ENCODE results near the gene DTNB.

The DTNB gene

DNA sequence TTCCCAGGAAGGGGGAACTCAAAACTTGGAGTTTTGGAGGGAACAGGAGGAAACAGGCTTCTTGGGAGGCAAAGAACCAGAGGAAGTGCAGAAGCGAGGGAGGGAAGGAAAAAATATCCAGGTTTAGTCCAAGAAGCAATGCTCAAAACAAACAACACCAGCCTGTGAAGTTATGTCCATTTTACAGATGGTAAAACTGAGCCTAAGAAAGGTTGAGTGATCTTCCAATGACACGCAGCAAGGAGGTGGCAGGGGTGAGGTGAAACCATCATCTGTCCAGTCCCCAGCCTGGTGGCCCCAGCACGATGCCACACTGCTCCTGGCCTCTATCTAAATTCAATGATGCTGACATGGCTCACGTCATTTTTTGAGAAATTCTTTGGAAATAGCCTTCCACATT, 342.4 kb downstream of the DTNB start:
- H3K27ac ChIP-seq (ENCODE audit: low read depth, low read length) = no peak overlapping the region
- H3K4me2 ChIP-seq (ENCODE audit: low read depth, low read length, poor library complexity, severe bottlenecking) = no peak overlapping the region
- no peaks in the 10 kb centered on the region; the same call in 1 of the 2 replicates for H3K36me3 ChIP-seq (ENCODE audit: low read length)
- no peak for TF ChIP-seq EZH2phosphoT487 (conservative IDR thresholded peaks at IDR 0.05; ENCODE audit: low read length)
- TF ChIP-seq, protein P1, sequence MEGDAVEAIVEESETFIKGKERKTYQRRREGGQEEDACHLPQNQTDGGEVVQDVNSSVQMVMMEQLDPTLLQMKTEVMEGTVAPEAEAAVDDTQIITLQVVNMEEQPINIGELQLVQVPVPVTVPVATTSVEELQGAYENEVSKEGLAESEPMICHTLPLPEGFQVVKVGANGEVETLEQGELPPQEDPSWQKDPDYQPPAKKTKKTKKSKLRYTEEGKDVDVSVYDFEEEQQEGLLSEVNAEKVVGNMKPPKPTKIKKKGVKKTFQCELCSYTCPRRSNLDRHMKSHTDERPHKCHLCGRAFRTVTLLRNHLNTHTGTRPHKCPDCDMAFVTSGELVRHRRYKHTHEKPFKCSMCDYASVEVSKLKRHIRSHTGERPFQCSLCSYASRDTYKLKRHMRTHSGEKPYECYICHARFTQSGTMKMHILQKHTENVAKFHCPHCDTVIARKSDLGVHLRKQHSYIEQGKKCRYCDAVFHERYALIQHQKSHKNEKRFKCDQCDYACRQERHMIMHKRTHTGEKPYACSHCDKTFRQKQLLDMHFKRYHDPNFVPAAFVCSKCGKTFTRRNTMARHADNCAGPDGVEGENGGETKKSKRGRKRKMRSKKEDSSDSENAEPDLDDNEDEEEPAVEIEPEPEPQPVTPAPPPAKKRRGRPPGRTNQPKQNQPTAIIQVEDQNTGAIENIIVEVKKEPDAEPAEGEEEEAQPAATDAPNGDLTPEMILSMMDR (IDR thresholded peaks at IDR 0.05; ENCODE audit: insufficient read depth, low read length, poor library complexity, severe bottlenecking) = no peak
- H4K20me1 ChIP-seq (ENCODE audit: low read depth, low read length) = no peaks in the 10 kb centered on the region
- no peak overlapping the region for H3K9ac ChIP-seq (ENCODE audit: low read length)
- no peak overlapping the region for H3K4me3 ChIP-seq (ENCODE audit: insufficient read depth, low read length, poor library complexity, severe bottlenecking)
- H3K9me3 ChIP-seq (ENCODE audit: insufficient read depth, low read length) = peaks cover 8% of the 10 kb centered on the region; the same call in 1 of the 2 replicates
- no peaks in the 10 kb centered on the region for H3F3A ChIP-seq (ENCODE audit: insufficient read depth)
- no peak overlapping the region for H2AFZ ChIP-seq (ENCODE audit: low read depth, low read length, severe bottlenecking)
- H3K79me2 ChIP-seq (ENCODE audit: insufficient read depth, low read length) = no peaks in the 10 kb centered on the region
- H3K9me2 ChIP-seq (replicated peaks; ENCODE audit: insufficient read depth, low read length) = no peaks in the 10 kb centered on the region
- no peaks in the 10 kb centered on the region for H3K27me3 ChIP-seq (ENCODE audit: low read length)

DNA sequence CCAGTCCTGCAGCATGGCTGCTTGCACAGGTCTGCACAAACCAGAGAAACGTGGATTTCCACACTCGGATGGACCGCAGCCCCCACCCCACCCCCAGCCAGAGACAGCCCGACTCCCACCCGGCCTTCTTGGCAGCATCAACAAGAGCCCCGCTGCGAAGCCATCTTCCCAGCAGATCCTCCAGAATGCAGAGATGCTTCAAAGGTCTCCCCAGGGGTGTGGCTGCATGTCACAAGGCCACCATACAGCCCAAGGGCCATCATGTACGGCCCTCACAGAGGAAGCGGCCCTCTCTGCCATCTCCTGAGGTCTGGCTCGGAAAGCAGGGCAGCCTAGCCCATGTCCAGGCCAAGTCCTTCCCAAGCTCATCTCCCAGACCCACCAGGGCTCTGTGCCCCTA, 343.1 kb downstream of the DTNB start:
- no peaks in the 10 kb centered on the region for H3K27me3 ChIP-seq (ENCODE audit: low read length)
- H3K79me2 ChIP-seq (ENCODE audit: insufficient read depth, low read length) = no peaks in the 10 kb centered on the region
- no peak overlapping the region for H3K4me2 ChIP-seq (ENCODE audit: low read depth, low read length, poor library complexity, severe bottlenecking)
- H2AFZ ChIP-seq (ENCODE audit: low read depth, low read length, severe bottlenecking) = no peak overlapping the region
- H3F3A ChIP-seq (ENCODE audit: insufficient read depth) = no peaks in the 10 kb centered on the region
- no peak overlapping the region for H3K27ac ChIP-seq (ENCODE audit: low read depth, low read length)
- H3K9ac ChIP-seq (ENCODE audit: low read length) = no peak overlapping the region
- H4K20me1 ChIP-seq (ENCODE audit: low read depth, low read length) = no peaks in the 10 kb centered on the region
- H3K36me3 ChIP-seq (ENCODE audit: low read length) = no peaks in the 10 kb centered on the region; the same call in 1 of the 2 replicates
- no peak overlapping the region for H3K4me3 ChIP-seq (ENCODE audit: insufficient read depth, low read length, poor library complexity, severe bottlenecking)
- H3K9me2 ChIP-seq (replicated peaks; ENCODE audit: insufficient read depth, low read length) = no peaks in the 10 kb centered on the region
- H3K9me3 ChIP-seq (ENCODE audit: insufficient read depth, low read length) = peaks cover 8% of the 10 kb centered on the region; the same call in 1 of the 2 replicates
- TF ChIP-seq EZH2phosphoT487 (conservative IDR thresholded peaks at IDR 0.05; ENCODE audit: low read length) = no peak
- TF ChIP-seq, protein P1 (IDR thresholded peaks at IDR 0.05; ENCODE audit: insufficient read depth, low read length, poor library complexity, severe bottlenecking) = no peak

DNA sequence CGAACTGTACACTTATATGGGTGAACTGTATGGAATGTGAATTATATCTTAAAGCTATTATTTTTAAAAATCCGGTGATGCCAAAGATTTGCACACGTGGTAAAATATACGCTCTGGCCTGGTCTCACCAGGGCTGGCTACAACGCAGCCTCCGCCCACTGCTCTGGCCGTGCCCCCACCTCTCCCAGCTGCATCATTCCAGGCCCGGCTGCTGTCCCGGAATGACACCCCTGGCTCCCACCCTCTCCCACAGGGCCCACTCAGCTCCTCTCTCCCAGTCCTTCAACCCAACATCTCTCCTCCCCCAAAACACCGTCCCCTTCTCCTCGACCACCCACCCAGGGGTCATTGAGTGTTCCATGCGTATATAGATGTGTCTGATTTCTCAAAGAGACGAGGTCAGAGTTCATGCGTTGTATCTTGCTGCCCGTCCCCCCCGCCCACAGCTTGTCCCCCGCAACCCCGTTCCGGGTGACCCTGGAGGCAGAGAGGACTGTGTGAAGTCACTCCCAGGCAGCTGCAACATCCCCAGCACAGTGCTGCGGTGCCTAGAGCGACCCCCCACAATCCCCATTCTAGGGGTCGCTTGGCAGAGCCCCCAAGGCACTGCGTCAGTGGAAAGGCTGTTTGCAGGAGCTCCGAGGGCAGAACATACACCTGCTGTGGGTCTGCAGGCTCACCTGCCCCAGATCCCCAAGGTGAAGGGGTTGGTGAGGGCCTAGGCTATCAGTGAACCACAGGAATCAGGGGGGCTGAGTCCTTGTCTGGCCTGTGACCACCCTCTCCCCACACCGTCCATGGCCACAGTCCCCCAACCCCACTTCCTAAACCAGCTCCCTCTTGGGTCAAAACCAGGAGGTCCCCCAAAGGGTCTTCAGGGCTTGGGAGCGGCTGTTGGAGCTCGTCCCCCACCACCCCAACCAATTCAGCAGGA, 345.0 kb downstream of the DTNB start:
- no peaks in the 10 kb centered on the region; the same call in 1 of the 2 replicates for H3K36me3 ChIP-seq (ENCODE audit: low read length)
- no peaks in the 10 kb centered on the region for H3F3A ChIP-seq (ENCODE audit: insufficient read depth)
- no peak for TF ChIP-seq EZH2phosphoT487 (conservative IDR thresholded peaks at IDR 0.05; ENCODE audit: low read length)
- TF ChIP-seq, protein P1 (IDR thresholded peaks at IDR 0.05; ENCODE audit: insufficient read depth, low read length, poor library complexity, severe bottlenecking) = no peak
- H3K4me2 ChIP-seq (ENCODE audit: low read depth, low read length, poor library complexity, severe bottlenecking) = no peak overlapping the region
- no peak overlapping the region for H3K4me3 ChIP-seq (ENCODE audit: insufficient read depth, low read length, poor library complexity, severe bottlenecking)
- no peaks in the 10 kb centered on the region; the same call in 1 of the 2 replicates for H4K20me1 ChIP-seq (ENCODE audit: low read depth, low read length)
- H3K9me3 ChIP-seq (ENCODE audit: insufficient read depth, low read length) = peaks cover 8% of the 10 kb centered on the region; the same call in 1 of the 2 replicates
- H3K9ac ChIP-seq (ENCODE audit: low read length) = no peak overlapping the region
- H2AFZ ChIP-seq (ENCODE audit: low read depth, low read length, severe bottlenecking) = no peak overlapping the region
- H3K79me2 ChIP-seq (ENCODE audit: insufficient read depth, low read length) = no peaks in the 10 kb centered on the region
- H3K27me3 ChIP-seq (ENCODE audit: low read length) = no peaks in the 10 kb centered on the region
- no peak overlapping the region for H3K27ac ChIP-seq (ENCODE audit: low read depth, low read length)
- no peaks in the 10 kb centered on the region for H3K9me2 ChIP-seq (replicated peaks; ENCODE audit: insufficient read depth, low read length)
